HG03139 (cell line): ENCODE results near the gene BABAM2.
"Not testable (repeated sequence)": the region's sequence is repeated elsewhere in the genome, so short reads cannot be mapped to it uniquely, and the experiment has no call there.

Experiments
- ATAC-seq: cut with Tn5 transposase; IDR thresholded peaks from one replicate; pipeline ENCODE4 v1.9.1; 2021; ENCODE audit not compliant: unreplicated experiment

BABAM2 gene

DNA sequence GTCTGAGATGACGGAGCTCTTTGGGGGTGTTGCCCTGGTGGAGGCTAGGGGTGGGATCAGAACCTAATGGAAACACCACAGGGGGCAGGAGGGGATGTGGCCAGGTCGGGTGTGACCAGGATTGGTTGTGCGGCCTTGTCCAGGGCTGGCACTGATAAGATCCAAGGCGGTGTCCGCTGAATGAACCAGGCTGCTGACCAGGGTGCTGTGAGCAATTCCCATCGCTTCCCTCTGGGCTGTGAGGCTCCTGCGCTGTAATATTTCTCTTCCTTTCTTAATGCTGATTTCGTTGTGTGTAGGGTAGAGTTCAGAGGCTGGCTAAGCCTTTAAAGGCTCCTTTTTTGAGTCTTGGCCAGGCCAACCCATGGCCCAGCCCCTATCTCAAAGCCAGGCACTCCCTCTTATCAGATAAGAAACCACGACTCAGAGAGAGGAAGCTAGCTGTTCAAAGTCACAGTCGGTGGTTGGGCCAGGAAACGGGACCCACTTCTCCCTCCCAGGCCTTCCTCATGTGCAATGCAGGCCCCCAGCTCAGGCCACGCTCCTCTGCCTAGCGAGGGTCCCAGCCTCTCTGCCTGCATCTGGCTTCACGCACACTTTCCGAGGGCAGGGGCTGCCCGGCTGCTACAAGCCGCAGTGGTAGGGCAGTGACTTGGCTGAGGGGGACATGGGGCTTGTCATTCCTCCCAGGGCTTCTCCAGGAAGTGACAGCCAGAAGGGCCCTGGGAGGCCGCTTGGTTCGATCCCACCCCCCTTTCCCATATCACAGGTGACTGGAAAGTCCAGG is 476.2 kb downstream of the BABAM2 start:
- ATAC-seq: no peak

DNA sequence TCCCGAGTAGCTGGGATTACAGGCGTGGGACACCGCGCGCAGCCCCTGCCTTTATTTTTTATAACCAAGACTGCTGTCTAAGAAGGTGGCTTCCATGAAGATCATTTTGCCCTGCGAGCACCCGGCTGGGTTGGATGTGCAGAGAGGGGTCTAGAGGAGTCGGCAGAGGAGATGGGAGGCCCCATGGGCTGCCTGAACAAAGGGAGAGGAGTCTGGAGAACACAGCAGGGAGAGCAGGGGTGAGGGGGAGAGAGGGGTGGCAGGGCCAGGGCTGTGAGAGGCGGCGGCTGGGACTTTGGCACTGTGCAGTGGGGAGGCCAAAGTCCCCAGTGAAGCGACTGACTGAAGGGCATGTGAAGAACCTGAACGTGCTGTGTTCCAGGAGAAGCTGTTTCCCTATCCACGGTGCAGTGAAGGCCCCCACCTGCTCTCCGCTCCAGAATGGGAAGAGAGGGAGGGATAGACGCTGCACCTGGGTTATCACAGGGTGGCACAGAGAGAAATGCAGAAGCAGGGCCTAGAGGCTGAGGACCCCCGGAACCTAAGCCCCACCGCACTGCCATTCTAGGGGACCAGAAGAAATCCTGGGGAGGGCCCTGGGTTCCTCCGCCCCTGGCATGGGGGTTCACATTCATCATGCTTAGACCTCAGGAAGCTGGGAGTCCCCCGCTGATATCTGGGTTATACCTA is 477.3 kb downstream of the BABAM2 start:
- no peak for ATAC-seq

DNA sequence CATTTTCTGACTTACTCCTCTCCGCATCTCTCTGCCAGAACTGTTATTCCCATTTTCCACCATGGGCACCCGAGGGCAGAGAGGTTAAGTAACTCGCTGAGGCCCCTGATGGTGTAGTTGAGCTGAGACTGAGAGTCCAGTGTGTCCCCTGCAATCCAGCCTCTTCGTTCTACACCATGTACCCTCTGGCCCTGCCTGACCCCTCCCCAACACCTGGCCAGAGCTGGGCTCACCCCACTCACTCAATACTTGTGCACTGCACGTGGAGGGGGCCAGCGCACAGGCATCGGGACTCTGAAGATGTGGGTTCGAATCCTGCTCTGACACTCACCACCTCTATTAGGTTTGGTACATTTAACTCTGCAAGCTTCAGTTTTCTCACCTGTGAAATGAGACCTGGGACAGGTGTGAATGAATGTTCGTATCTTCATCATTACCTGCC is 477.8 kb downstream of the BABAM2 start:
- ATAC-seq: no peak

DNA sequence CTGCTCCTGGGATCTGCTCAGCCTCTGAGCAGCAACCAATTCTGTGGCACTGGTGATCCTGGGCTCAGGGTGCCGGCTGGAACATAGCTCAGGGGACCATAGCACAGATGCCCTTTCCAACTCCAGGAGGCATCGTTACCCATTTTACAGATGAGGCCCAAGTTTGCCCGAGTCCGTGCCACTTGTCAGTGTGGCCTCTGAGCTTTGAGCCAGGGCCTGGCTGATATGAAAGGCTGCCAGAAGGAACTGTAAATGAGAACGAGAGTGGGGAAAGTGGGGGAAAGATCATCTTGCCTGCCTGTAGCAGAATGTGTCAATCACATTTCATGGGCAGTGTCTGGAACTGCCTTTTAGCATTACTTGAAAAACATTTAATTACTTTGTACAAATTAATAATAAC is 478.8 kb downstream of the BABAM2 start:
- no peak for ATAC-seq

DNA sequence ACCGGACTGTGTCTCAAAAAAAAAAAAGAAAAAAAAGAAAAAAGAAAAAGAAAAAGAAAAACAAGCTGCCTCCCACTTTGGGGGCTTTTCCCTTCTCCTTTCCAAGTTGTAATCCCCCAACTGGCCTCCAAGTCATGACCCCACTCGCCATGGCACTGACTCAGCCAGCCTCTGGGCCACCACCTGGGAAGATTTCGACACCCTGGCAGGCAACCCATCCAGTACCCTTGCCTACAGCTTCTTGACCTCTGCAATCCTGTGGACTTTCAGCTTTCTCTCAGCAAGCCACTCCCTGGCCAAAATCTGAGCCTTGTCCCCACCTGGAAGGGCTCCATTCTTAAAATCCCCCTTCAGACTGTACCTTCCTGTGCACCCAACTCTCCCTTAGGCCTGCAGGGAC is 479.8 kb downstream of the BABAM2 start:
- no peak for ATAC-seq

DNA sequence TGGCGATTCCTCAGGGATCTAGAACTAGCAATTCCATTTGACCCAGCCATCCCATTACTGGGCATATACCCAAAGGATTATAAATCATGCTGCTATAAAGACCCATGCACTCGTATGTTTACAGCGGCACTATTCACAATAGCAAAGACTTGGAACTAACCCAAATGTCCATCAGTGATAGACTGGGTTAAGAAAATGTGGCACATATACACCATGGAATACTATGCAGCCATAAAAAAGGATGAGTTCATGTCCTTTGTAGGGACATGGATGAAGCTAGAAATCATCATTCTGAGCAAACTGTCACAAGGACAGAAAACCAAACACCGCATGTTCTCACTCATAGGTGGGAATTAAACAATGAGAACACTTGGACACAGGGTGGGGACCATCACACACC is 481.2 kb downstream of the BABAM2 start:
- ATAC-seq: not testable (repeated sequence)

DNA sequence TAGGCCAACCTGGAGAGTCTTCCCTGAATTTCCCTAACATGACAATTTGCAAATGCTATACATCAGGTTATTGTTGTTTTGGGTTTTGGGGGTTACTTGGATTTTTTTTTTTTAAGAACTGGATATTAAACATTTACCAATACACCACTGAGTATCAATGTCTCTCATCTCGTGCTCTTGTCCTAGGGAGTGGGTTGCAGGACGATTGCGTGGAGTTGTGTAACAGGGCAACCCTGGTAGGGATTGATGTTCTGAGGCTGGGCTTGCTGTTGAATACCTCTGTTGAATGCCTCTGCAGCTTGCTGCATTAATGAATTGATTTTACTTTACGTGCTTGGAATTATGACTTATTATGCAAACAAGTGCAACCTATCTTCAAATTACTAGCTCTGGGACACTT is 483.3 kb downstream of the BABAM2 start:
- ATAC-seq: no peak

DNA sequence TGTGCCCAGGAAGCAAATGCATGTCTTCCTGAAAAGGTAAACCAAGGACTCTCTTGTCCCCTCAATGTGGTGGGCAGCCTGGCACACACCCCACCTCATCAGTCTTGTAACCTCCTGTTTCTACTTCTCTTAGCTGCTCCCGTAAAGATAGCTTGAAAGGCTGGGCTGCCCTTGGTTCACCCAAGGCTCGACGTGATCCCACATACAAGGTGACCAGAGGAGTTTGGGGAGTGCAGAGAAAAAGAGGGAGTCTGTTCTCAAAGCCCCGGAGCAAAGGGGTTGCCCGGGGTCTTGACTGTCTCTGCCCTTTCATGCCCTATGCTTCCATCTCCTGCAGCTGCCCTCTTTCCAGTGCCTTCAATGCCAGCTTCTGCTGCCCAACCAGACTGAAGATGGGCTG is 483.8 kb downstream of the BABAM2 start:
- no peak for ATAC-seq

DNA sequence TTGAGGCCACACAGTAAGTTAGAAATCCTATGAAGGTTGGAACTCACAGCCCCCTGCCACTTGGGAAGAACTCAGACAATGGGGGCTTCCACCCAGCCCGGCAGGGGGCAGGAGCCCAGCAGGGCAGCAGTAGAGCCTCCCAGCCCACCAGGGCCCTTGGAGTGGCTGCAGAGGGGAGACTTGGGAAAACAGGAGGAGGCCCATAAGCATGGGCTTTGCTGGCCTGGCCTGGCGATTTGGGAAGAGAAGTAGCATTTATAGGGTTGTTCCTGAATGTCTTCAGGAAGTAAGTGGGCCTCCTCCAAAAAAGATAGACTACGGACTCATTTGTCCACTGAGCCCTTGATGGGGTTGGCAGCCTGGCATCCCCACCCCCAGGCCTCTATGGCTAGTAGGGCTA is 484.7 kb downstream of the BABAM2 start:
- no peak for ATAC-seq

DNA sequence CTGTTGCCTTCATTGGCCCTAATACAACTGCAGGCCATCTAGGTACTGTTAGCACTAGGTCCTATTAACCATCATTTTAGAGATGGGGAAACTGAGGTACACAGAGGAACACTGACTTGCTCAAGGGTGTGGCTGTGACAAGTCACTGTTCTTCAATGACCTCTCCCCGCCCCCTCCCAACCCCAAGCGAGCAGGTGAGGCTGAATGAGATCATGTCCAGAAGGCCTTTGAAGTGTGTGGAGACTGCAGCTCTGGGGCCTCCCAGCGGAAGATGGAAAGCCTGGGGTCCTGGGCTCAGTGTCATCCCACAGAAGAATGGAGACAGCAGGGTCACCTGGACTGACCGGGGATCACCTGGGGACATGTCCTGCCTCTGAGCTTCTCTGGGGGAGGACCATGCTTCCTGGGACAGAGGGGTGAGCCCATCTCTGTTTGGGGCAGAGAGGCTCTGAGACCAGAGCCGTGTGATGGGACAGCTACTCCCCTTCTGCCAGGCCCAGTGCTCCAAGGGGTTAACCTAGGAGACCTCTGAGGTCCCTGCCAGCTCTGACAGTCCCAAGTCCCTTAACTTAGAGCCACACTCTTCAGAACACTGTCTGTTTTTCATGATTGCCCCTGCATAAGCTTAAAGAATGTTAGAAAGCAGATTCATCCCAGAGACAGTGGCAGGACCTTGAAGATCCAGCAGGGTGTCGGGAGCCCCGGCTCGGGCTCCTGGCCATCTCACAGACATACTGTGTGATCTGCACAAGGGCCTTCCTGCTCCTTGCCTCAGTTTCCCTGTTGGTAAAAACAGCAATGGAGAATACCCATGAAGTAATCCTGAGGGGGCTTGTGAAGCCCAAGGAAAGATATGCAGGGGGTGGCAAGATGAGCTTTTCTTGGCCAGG is 485.5 kb downstream of the BABAM2 start:
- ATAC-seq: no peak

DNA sequence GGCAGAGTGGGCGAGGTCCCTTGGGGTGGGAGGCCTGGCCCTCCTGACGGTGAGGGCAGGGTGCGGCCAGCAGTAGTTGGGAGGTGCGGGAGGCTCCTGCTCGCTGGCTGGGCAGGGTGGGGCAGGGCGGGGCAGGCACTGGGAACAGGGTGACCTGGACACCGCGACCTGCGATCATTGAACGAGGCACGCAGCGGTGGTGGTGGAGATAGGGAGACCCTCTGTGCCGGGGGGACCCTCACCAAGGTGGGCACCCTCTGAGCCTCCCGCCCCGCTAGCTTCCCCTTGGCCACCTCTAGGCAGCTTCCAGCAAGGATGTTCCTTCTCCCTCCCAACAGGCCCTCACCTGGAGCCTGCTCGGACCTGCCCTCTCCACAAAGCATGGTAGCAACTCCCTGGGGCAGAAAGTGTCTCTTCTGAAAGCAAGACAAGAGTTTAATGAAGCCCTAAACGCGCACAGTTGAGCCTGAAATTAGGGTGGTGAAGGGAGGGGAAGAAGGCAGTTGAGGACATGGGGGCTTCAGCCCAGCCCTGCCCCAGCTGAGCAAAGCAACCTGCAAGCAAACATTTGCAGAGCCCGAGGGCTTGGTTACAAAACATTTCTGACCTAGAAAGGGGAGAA is 486.8 kb downstream of the BABAM2 start:
- no peak for ATAC-seq

DNA sequence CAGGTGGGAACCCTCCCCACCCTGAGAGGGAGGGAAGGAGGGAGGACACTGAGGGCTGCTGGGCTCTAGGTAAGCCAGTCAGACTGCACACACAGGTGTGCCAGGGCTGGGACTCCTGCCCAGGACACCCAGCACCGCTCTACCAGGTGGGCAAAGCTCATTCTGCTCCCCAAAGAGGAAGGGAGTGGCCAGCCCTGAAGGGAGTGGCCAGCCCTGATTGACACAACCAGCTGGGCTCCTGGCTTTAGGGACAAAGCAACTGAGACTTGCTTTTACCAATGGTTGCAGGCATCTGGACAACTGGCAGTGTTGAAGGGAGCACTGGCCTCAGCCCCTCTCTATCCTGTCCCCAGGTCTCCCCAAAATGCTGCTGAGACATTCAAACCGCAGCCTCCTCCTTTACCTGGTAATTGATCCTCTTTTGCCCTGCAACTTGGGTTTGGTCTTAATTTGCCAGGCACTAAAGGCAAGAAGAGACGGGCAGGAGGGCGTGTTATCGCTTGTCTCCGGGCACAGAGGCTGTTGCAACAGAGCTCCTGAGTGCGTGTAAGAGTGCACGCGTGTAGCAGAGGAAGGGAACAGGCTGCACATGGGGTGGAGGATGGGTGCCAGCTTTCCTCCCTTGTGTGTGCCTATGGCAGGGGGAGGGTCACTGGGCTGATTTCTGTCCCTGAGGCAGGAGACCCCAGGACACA is 487.6 kb downstream of the BABAM2 start:
- no peak for ATAC-seq

DNA sequence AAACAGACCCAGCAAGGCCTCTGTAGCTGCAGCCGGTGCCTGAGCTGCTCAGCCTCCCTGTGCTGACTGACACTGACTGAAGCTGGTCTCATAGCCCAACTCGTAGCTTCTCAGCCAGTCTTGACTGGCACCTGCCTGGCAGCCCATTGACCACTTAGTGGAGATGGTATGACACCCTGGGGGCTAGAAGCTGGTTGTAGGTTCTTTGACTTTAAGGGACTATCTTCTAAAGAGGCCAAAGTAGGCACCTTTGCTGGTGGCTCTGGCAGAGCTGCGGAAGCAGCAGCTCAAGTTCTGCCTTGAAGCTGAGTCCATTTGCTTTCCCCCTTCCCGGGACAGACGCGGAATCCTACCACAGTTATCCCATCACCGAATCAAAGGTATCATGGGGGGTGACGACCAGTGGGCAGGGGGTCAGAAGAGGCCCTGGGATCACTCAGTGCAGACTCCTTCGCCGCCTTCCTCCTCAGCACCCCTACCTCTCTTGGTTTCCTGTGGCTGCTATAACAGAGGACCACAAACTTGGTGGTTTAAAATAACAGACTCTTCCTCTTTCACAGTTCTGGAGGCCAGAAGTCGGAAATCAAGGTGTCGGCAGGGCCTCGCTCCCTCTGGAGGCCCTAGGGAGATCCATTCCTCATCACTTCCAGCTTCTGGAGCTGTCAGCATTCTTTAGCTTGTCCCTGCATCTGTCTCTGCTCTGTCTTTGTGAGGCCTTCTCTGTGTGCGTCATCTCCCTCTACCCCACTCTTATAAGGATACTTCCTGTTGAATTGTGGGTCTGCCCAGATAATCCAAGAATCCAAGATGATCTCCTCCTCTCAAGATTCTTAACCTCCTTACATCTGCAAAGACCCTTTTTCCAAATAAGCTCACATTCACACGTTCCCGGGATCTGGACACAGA is 488.4 kb downstream of the BABAM2 start:
- ATAC-seq: no peak

DNA sequence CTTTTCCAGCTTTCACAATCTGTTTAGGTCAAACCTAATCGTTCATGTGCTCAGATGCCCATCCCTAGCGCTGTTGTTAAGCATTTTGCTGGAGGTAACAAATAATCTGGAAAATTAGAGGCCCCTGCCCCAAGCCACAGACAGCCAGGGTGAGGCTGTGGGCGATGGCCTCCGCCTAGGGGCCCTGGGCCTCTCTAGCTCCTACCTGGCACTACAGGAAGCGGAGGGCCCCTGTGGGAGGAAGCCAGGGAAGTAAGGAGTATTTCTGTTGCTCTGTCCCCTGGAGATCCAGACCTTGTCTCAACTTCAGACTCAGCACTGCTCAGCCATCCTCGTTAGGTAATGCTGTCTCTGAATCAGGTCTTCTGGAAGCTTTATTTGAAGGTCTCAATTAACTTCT is 489.7 kb downstream of the BABAM2 start:
- no peak for ATAC-seq

DNA sequence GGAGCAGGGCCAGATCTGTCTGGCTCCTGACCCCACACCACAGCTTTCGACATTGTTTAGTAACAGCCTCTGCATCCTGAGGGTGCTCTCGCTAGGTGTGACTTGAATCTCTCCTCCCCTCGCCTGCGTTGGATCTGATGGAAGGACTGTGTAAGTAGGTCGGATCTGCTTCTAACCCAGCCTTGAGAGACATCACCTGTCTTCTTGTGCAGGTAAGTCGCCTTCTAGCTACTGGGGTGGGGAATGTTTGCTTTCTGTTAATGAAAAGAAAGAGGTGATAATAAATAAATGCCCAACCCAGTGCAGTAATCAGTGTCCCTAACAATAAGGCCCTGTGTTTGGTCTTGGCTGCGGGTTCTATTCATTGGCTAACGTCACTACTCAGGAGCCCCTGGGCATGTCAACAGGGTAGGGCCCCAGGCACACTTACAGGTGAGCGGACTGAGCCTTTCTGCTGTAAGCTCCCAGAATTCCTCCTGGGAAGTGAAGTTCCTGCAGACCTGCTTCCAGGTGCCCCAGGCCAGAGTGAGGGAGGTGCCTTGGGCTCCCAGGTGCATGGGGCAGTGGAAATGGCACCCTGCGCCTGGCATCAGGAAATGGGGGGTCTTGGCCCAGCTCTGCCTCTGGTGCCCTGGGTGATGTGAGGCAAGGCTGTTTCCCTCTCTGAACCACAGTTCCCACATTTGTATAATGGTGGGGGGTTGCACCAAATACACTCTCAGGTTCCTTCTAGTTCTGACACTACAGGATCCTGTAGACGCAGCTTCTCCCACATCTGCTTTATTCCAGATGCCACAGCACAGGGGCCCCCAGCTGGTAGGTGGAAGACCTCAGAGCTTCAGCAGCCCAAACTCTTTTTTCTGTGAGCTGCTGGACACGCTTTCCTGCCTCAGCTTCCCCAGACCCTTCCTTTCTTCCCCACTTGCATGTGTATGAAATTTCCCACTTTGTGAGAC is 491.0 kb downstream of the BABAM2 start:
- no peak for ATAC-seq

DNA sequence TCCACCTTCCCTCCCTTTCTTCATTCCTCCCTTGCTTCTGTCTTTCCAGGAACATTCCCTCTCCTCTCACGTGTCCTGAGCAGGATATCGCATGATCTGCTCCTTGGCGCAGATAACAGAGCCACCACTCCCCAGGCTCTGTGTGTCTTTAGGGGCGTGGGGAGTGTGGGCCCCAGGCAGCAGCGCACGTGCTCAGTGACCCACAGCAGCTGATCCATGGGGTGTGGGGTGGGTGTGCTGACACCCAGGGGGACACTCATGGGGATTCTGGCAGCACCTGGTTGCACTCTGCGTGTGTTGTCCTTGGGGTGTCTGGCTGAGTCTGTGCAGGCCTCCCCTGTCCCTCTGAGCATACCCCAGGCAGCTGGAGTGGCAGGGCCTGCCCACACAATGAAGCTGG is 492.2 kb downstream of the BABAM2 start:
- ATAC-seq: no peak

DNA sequence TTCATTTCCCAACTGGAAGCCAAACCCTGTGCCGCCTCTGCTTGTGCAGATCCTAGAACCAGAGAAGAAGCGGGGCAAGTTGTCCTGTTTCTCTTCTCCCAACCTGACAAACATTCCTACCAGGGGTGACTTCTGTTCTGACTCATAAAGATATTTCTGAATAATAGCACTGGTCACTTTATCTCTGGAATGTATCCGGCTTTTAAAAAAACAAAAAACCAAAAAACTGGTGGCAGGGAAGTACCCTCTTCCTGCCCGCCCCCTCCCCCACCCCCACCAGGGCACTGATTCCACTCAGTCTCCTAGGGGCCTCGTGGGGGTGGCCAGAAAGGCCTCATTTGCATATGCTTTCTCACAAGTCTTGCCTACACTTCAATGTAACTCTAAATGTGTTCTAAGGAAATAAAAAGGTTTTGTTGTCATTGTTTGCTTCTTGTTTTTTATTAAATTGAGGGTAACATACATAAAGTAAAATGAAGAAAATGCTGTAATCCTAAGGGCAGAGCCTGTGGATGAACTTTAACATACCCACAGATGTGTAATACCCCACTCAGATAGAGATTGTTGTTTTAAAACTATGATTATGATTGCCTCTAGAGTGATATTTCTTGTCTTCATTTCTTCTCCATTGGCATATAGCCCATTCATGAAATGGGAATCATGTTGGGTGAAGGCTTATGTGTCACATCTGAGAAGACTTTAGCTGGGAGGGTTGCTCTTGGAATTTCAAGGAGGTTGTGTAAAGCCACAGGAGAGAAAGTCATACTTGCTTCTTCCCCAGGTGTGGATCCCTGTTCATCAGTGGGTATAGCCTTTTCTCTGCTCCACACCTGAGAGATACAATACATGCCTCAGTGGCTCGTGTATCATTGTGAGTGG is 496.8 kb downstream of the BABAM2 start:
- no peak for ATAC-seq
